GM12878 (cell line): ENCODE results near the gene VPS18. TPM values are rescaled to one million over a fixed set of nuclear protein-coding genes. Genes with fewer than 3 reads are reported as not detected.

Experiments used
- ATAC-seq: fragments of 200-7000 bp; cut with Tn5 transposase; 3 replicates; pipeline ENCODE4 v1.9.1; 2020; ENCODE audit warnings: mild to moderate bottlenecking, moderate library complexity
- BruUV-seq: library from RNA; stranded (reverse); fragments of 400-500 nt; replicated peaks from 2 replicates; lab custom pipeline; 2021; lab: Mats Ljungman, UMichigan
- CTCF ChIA-PET: fragments of 300-600 bp; sonication (Branson Sonifier 250); formaldehyde crosslinking; extraction: SDS; loops from one replicate; lab custom pipeline; 2021; ENCODE audit warnings: inconsistent platforms; lab: Yijun Ruan, JAX
- POLR2A ChIA-PET: fragments of 350-600 bp; formaldehyde crosslinking; extraction: SDS; loops from one replicate; lab custom pipeline; 2021; ENCODE audit warnings: inconsistent platforms; lab: Charles Lee
- RAD21 ChIA-PET: fragments of 300-600 bp; sonication (Branson Sonifier 250); formaldehyde crosslinking; loops from one replicate; lab custom pipeline; 2023; ENCODE audit warnings: antibody characterized with exemption; ENCODE audit not compliant: unreplicated experiment; lab: Charles Lee
- SMC1A ChIA-PET: fragments of 300-600 bp; sonication (Branson Sonifier 250); formaldehyde crosslinking; loops from one replicate; lab custom pipeline; 2023; ENCODE audit not compliant: unreplicated experiment, uncharacterized antibody; lab: Charles Lee
- DNase-seq: peaks from one replicate; pipeline ENCODE4 v3.0.0-alpha.2; 2011; ENCODE audit warnings: low read depth, low spot score
- FAIRE-seq: peaks from 3 replicates; lab custom pipeline; 2011; peaks lifted over from hg19 to GRCh38; lab: Jason Lieb, UNC
- H2AFZ ChIP-seq: 2 replicates; pipeline ENCODE4 v1.6.0; 2011; ENCODE audit warnings: low read depth, low read length, control low read depth; ENCODE audit not compliant: control insufficient read depth
- H3K27ac ChIP-seq: 2 replicates; pipeline ENCODE4 v1.5.1; 2011; ENCODE audit warnings: control low read depth; ENCODE audit not compliant: control insufficient read depth, insufficient read depth
- H3K27me3 ChIP-seq, 2 experiments: replicated peaks in 1 of 2; 2 replicates each; pipeline versions ENCODE4 v1.6.0 to v1.6.1; 2011; ENCODE audit warnings: low read length in 1 of 2; ENCODE audit not compliant: control insufficient read depth in 2 of 2, insufficient read depth in 2 of 2
- H3K36me3 ChIP-seq, 2 experiments: 2 replicates each; pipeline ENCODE4 v1.5.1; 2011; ENCODE audit warnings: low read length in 1 of 2; ENCODE audit not compliant: control insufficient read depth in 2 of 2, insufficient read depth in 2 of 2
- H3K4me1 ChIP-seq: 2 replicates; pipeline ENCODE4 v1.6.1; 2011; ENCODE audit warnings: mild to moderate bottlenecking, low read length, moderate library complexity, mixed read lengths; ENCODE audit not compliant: control insufficient read depth, insufficient read depth
- H3K4me2 ChIP-seq: 2 replicates; pipeline ENCODE4 v1.6.0; 2011; ENCODE audit warnings: control low read depth; ENCODE audit not compliant: control insufficient read depth, insufficient read depth
- H3K4me3 ChIP-seq: fragments of 200-600 bp; sonication (generic); 2 replicates; pipeline ENCODE4 v1.5.1; 2016
- H3K79me2 ChIP-seq: 2 replicates; pipeline ENCODE4 v1.6.0; 2011; ENCODE audit warnings: low read length; ENCODE audit not compliant: control insufficient read depth, insufficient read depth
- H3K9ac ChIP-seq: 2 replicates; pipeline ENCODE4 v1.8.0; 2011; ENCODE audit warnings: low read length, control low read depth, mixed read lengths; ENCODE audit not compliant: control insufficient read depth, insufficient read depth
- H3K9me3 ChIP-seq: replicated peaks from 3 replicates; pipeline ENCODE4 v1.5.1; 2011; ENCODE audit warnings: mild to moderate bottlenecking, low read length; ENCODE audit not compliant: control insufficient read depth, insufficient read depth
- H4K20me1 ChIP-seq: 2 replicates; pipeline ENCODE4 v1.6.0; 2011; ENCODE audit not compliant: control insufficient read depth, insufficient read depth
- KDM1A ChIP-seq: fragments of 200-600 bp; sonication (generic); IDR thresholded peaks from 2 replicates; pipeline ENCODE4 v1.6.1; 2016; ENCODE audit warnings: borderline replicate concordance
- MEF2B ChIP-seq: fragments of 450-650 bp; IDR thresholded peaks from 2 replicates; pipeline ENCODE4 v1.6.1; 2018; ENCODE audit warnings: mild to moderate bottlenecking, moderate library complexity; ENCODE audit not compliant: partially characterized antibody, poor library complexity, severe bottlenecking
- RUNX3 ChIP-seq: IDR thresholded peaks from 2 replicates; pipeline ENCODE4 v1.6.1; 2012; ENCODE audit warnings: low read length, inconsistent platforms
- WGBS: methylation state at CpG from one replicate; pipeline ENCODE4 v1.1.6; 2016; ENCODE audit warnings: low lambda C conversion rate; ENCODE audit not compliant: insufficient replicate concordance, insufficient coverage; ENCODE audit errors: missing lambda C conversion rate; 5-methylcytosine and 5-hydroxymethylcytosine counted together
- in situ Hi-C: fragments of 300-500 bp; cut with MboI; formaldehyde crosslinking; loops from 9 replicates; pipeline ENCODE4 v1.14.3; 2018; ENCODE audit warnings: mixed read lengths
- intact Hi-C: fragments of 100-400 bp; cut with micrococcal nuclease; formaldehyde crosslinking; loops from one replicate; pipeline ENCODE4 v1.14.2; 2022; ENCODE audit not compliant: unreplicated experiment
- polyA plus RNA-seq, 11 experiments: library from polyadenylated mRNA; depleted of rRNA in 4 of 11; unstranded in 6 of 11; stranded (reverse) in 5 of 11; fragments of >200 nt; fragmentation: Nextera tagmentation in 4 of 11; fragmentation: Illumina TruSeq in 1 of 11; extraction: Ambion mirVana in 4 of 11; extraction: Trizol in 1 of 11; gene quantifications; 1 replicate in 1 of 11; 2 replicates in 10 of 11; pipeline versions ENCODE4 v1.2.1 to v1.2.3, GENCODE V29; 2011 to 2016; ENCODE audit warnings: inconsistent platforms in 2 of 11, missing spikeins in 2 of 11, low read depth in 1 of 11
- total RNA-seq, 4 experiments: library from RNA; depleted of rRNA in 3 of 4; stranded (reverse); fragments of >200 nt in 3 of 4; fragmentation: Illumina TruSeq in 1 of 4; extraction: Trizol in 1 of 4; gene quantifications; 2 replicates each; pipeline versions ENCODE4 v1.2.1 to v1.2.3, GENCODE V29; 2013 to 2021

VPS18 gene
- total and polyA plus RNA-seq, 10 of the 15 experiments (the other 5 are each of a cell fraction or from before 2014, with no cell fraction given) = 0.71 to 20.4 (median 10.6) TPM

- in situ Hi-C loops (loop anchor here (5.0 kb wide), 1 partner anchor 283 kb away; no protein-coding TSS in a partner anchor), intact Hi-C loops (loop anchor here (1.0 to 5.0 kb wide), 3 partner anchors 38 to 281 kb away; no protein-coding TSS in a partner anchor)
- H2AFZ ChIP-seq = no peak overlapping the region
- ChIA-PET SMC1A (interaction anchor here (0.5 to 6.5 kb wide), 20 partner anchors 8 to 283 kb away, joined by 3 to 49 read pairs (median 5); partner anchors contain the start of gene VPS18), RAD21 (interaction anchor here (0.6 to 7.0 kb wide), 19 partner anchors 10 to 1191 kb away, joined by 3 to 82 read pairs (median 4); partner anchors contain the start of genes LTK and VPS18), POLR2A (interaction anchor here (0.6 to 1.9 kb wide), 5 partner anchors 9 to 534 kb away, joined by 3 to 10 read pairs (median 3); no protein-coding TSS in a partner anchor), CTCF (interaction anchor here (0.6 to 11.9 kb wide), 41 partner anchors 9 to 428 kb away, joined by 3 to 157 read pairs (median 4); partner anchors contain the start of genes DLL4, NUSAP1, OIP5 and VPS18)
- no peak overlapping the region for H3K4me2 ChIP-seq
- no peak for DNase-seq
- TF ChIP-seq RUNX3 = 0 out of 2 replicates have a peak, but pooled peaks have one; percentile 15
- TF ChIP-seq MEF2B = no peak
- no peak for TF ChIP-seq KDM1A
- H4K20me1 ChIP-seq = no peaks in the 10 kb centered on the region
- peaks cover 2% of the 10 kb centered on the region for H3K79me2 ChIP-seq
- H3K36me3 ChIP-seq = peaks cover 11 to 24% of the 10 kb centered on the region in 2 experiments
- H3K4me1 ChIP-seq = peaks cover 24% of the 10 kb centered on the region
- H3K4me3 ChIP-seq = no peak overlapping the region
- FAIRE-seq = no peak
- H3K27ac ChIP-seq = no peak overlapping the region
- no peak for ATAC-seq
- WGBS = 55% methylated on average over 7 of the region's 7 CpGs
- H3K27me3 ChIP-seq = no peaks in the 10 kb centered on the region
- BruUV-seq = no TSS peak
- H3K9ac ChIP-seq = no peak overlapping the region
- H3K9me3 ChIP-seq = no peaks in the 10 kb centered on the region
Observed at GRCh38 chr15:40904552-40905201, 10.4 kb downstream of the VPS18 start.
